NT2/D1 (cell line): ENCODE results near the gene SEMA3A.

Experiments used
- YY1 ChIP-seq: IDR thresholded peaks from 2 replicates; pipeline ENCODE4 v1.6.1; 2011; ENCODE audit not compliant: insufficient read length, insufficient read depth
- ZNF274 ChIP-seq: IDR thresholded peaks from 2 replicates; pipeline ENCODE4 v1.6.1; 2011; ENCODE audit warnings: mild to moderate bottlenecking, low read depth, low read length

- TF ChIP-seq YY1 = no peak
- no peak for TF ChIP-seq ZNF274
Observed at GRCh38 chr7:84021292-84021908, 173.2 kb downstream of the SEMA3A start.
